Stimulated activated CD8-positive, alpha-beta memory T cell treated with anti-CD3 and anti-CD28 coated beads, Interleukin-15, amount 100 ng/mL, for 48 hours (primary cell): ENCODE measurements around the gene ITSN1.

Experiments used
- DNase-seq, 2 donors: peaks; one replicate each; pipeline ENCODE4 v3.0.0-alpha.2; 2020; ENCODE audit warnings: low read depth in 2 of 2

The ITSN1 gene

GRCh38 chr21:33811167-33812010 is 169.1 kb downstream of the ITSN1 start:
- no peak for DNase-seq

- no peak for DNase-seq
Measured at GRCh38 chr21:33813832-33814365, 171.6 kb downstream of the ITSN1 start.

- DNase-seq, result no peak
Measured at GRCh38 chr21:33815143-33815707, 172.9 kb downstream of the ITSN1 start.

GRCh38 chr21:33816174-33816573 is 173.9 kb downstream of the ITSN1 start:
- no peak for DNase-seq

GRCh38 chr21:33817138-33817537 is 174.8 kb downstream of the ITSN1 start:
- DNase-seq, result no peak

GRCh38 chr21:33817663-33818451 is 175.6 kb downstream of the ITSN1 start:
- DNase-seq, result no peak

GRCh38 chr21:33820230-33820770 is 178.0 kb downstream of the ITSN1 start:
- no peak for DNase-seq

- no peak for DNase-seq
Measured at GRCh38 chr21:33820798-33821197, 178.5 kb downstream of the ITSN1 start.

- no peak for DNase-seq
Measured at GRCh38 chr21:33821503-33822322, 179.4 kb downstream of the ITSN1 start.

- DNase-seq, result no peak
Measured at GRCh38 chr21:33824156-33824941, 182.0 kb downstream of the ITSN1 start.

- DNase-seq, result no peak
Measured at GRCh38 chr21:33825419-33825818, 183.1 kb downstream of the ITSN1 start.

- DNase-seq, result no peak
Measured at GRCh38 chr21:33825915-33826314, 183.6 kb downstream of the ITSN1 start.

GRCh38 chr21:33828083-33828482 is 185.8 kb downstream of the ITSN1 start:
- no peak for DNase-seq

- DNase-seq, result no peak
Measured at GRCh38 chr21:33828577-33828976, 186.3 kb downstream of the ITSN1 start.

- DNase-seq, result no peak
Measured at GRCh38 chr21:33829844-33830243, 187.5 kb downstream of the ITSN1 start.

GRCh38 chr21:33831962-33832659 is 189.8 kb downstream of the ITSN1 start:
- DNase-seq, result no peak

- DNase-seq, result no peak
Measured at GRCh38 chr21:33834801-33835500, 192.7 kb downstream of the ITSN1 start.

GRCh38 chr21:33835920-33836319 is 193.6 kb downstream of the ITSN1 start:
- DNase-seq, result no peak

- DNase-seq, result no peak
Measured at GRCh38 chr21:33836408-33836807, 194.1 kb downstream of the ITSN1 start.
